ENCODE data around the gene CCNY. TPM values are rescaled to one million over a fixed set of nuclear protein-coding genes. Genes with fewer than 3 reads are reported as not detected.

CCNY gene
- total and polyA plus RNA-seq, 2 of the 13 experiments (the other 11 are each of a cell fraction or from before 2014, with no cell fraction given), result 48.2 to 54.7 TPM

- BruUV-seq (replicated peaks), result no TSS peak
- H3K27ac ChIP-seq (ENCODE audit: extremely low read length, insufficient read depth, low read length), result peak overlapping the region; percentile 68
- 60% methylated on average over 13 of the region's 13 CpGs for WGBS (ENCODE audit: low lambda C conversion rate)
- intact Hi-C loops (cut with micrococcal nuclease; ENCODE audit: unreplicated experiment) (loop anchor here (5.0 to 10.0 kb wide), 2 partner anchors 34 to 177 kb away; no protein-coding TSS in a partner anchor), in situ Hi-C loops (cut with HindIII; ENCODE audit: extremely low pct_ligation_motif_present, low pct_unique_long_range_greater_than_20kb) (no loop called here)
- ChIA-PET CTCF (ENCODE audit: low intra/inter-chr PET ratio, low total read pairs) (no interaction called here), POLR2A (interaction anchor here (0.9 kb wide), 1 partner anchor 17 kb away, joined by 3 read pairs; no protein-coding TSS in a partner anchor)
- FAIRE-seq (peak; percentile 23), ATAC-seq (peak; percentile 32; the same call in 1 of the 3 replicates), DNase-seq (ENCODE audit: low spot score) (no peak)
- H2AFZ ChIP-seq (ENCODE audit: low read length), result no peak overlapping the region
- peak overlapping the region in 2 of 3 experiments; percentile 39 to 48; a peak in 3 of 6 replicates for H3K4me3 ChIP-seq (replicated peaks in 1 of 3; ENCODE audit: insufficient read depth in 1 of 3, low read depth in 2 of 3, low read length in 3 of 3)
- 0 out of 2 replicates have a peak overlapping the region, but pooled peaks have one; percentile 34 for H3K9ac ChIP-seq (ENCODE audit: insufficient read depth, low read depth, low read length)
- H3K4me2 ChIP-seq (ENCODE audit: low read depth, low read length), result peak overlapping the region; percentile 70
- H3K4me1 ChIP-seq (ENCODE audit: insufficient read depth, low read length), result peaks cover 88% of the 10 kb centered on the region
- H3K9me3 ChIP-seq (ENCODE audit: low read length), result no peaks in the 10 kb centered on the region
- no peaks in the 10 kb centered on the region for H3K27me3 ChIP-seq (ENCODE audit: control insufficient read depth in 1 of 2, insufficient read depth in 2 of 2, low read length in 2 of 2)
- peaks cover 42% of the 10 kb centered on the region for H4K20me1 ChIP-seq (ENCODE audit: insufficient read depth, low read length)
- peaks cover 86% of the 10 kb centered on the region for H3K79me2 ChIP-seq (ENCODE audit: insufficient read depth, low read length)
- TF ChIP-seq ASH2L (IDR thresholded peaks at IDR 0.05; ENCODE audit: insufficient read length, low read depth, low read length) (peak; percentile 29), ARID2 (CRISPR knock-in tag; IDR thresholded peaks at IDR 0.05; ENCODE audit: borderline replicate concordance) (no peak)
- peaks cover 0 to 2% of the 10 kb centered on the region in 2 experiments; a peak in 2 of 5 replicates for H3K36me3 ChIP-seq (replicated peaks in 1 of 2; ENCODE audit: control insufficient read depth in 1 of 2, insufficient read depth in 2 of 2, low read length in 2 of 2)
Measured at GRCh38 chr10:35347899-35348608, 11.7 kb downstream of the CCNY start.

DNA sequence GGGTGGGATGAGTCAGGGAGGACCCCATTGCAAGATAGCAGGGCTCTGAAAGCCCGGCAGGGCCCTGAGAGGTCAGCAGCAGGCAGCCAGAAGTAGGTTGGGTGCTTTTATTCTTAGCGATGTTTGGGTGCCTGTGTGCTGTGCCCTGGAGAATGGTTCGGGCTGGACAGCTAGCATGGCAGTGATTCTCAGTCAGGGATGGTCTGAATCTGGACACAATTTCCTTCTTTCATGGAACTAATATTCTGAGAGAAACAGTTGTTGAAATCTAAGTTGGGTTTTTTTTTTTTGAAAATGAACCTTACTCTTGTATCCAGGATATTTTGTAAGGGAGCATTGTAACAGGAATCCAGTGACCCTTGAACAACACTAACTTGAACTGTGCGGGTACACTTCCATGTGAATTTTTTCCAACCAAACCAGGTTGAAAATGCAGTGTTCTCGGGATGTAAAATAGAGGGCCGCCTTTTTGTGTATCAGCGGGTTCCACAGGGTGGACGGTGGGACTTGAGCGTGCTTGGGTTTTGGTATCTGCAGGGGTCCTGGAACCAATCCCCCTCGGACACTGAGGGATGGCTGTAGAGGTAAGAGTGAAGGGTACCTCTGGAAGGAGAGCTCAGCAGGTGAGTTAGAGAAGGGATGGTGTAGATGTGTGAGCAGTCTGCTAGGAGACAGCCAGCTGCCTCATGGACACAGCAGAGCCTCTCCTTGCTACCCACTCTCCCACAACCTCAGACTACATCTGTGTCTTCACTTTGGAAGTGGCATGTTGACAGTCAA, 12.5 kb downstream of the CCNY start:
- H3K36me3 ChIP-seq (replicated peaks in 1 of 2; ENCODE audit: control insufficient read depth in 1 of 2, insufficient read depth in 2 of 2, low read length in 2 of 2), result peaks cover 0 to 2% of the 10 kb centered on the region in 2 experiments; a peak in 2 of 5 replicates
- peaks cover 90% of the 10 kb centered on the region for H3K79me2 ChIP-seq (ENCODE audit: insufficient read depth, low read length)
- no peaks in the 10 kb centered on the region for H3K27me3 ChIP-seq (ENCODE audit: control insufficient read depth in 1 of 2, insufficient read depth in 2 of 2, low read length in 2 of 2)
- ATAC-seq, result peak; percentile 78
- peak overlapping the region; percentile 68 for H3K27ac ChIP-seq (ENCODE audit: extremely low read length, insufficient read depth, low read length)
- peaks cover 92% of the 10 kb centered on the region for H3K4me1 ChIP-seq (ENCODE audit: insufficient read depth, low read length)
- peak overlapping the region in 2 of 3 experiments; percentile 39 to 48; a peak in 4 of 6 replicates for H3K4me3 ChIP-seq (replicated peaks in 1 of 3; ENCODE audit: insufficient read depth in 1 of 3, low read depth in 2 of 3, low read length in 3 of 3)
- peaks cover 39% of the 10 kb centered on the region for H4K20me1 ChIP-seq (ENCODE audit: insufficient read depth, low read length)
- CTCF ChIA-PET (ENCODE audit: low intra/inter-chr PET ratio, low total read pairs), result no interaction called here
- peak overlapping the region; percentile 70 for H3K4me2 ChIP-seq (ENCODE audit: low read depth, low read length)
- H2AFZ ChIP-seq (ENCODE audit: low read length), result no peak overlapping the region
- peak overlapping the region; percentile 34; the same call in 1 of the 2 replicates for H3K9ac ChIP-seq (ENCODE audit: insufficient read depth, low read depth, low read length)
- intact Hi-C loops (cut with micrococcal nuclease; ENCODE audit: unreplicated experiment) (loop anchor here (5.0 to 10.0 kb wide), 2 partner anchors 34 to 176 kb away; no protein-coding TSS in a partner anchor), in situ Hi-C loops (cut with HindIII; ENCODE audit: extremely low pct_ligation_motif_present, low pct_unique_long_range_greater_than_20kb) (no loop called here)
- H3K9me3 ChIP-seq (ENCODE audit: low read length), result no peaks in the 10 kb centered on the region
- WGBS (ENCODE audit: low lambda C conversion rate), result 40% methylated on average over 10 of the region's 10 CpGs
- FAIRE-seq, result peak; percentile 75
- no TSS peak for BruUV-seq (replicated peaks)
- peak; percentile 35 for DNase-seq (ENCODE audit: low spot score)
- POLR2A ChIA-PET, result interaction anchor here (0.9 to 1.4 kb wide), 2 partner anchors 16 to 17 kb away, joined by 3 to 5 read pairs; no protein-coding TSS in a partner anchor
- TF ChIP-seq ZNF713 (CRISPR knock-in tag; IDR thresholded peaks at IDR 0.05) (no peak), PAXIP1 (CRISPR knock-in tag; conservative IDR thresholded peaks at IDR 0.05) (peak; percentile 42; the same call in 1 of the 2 replicates), HNRNPL (IDR thresholded peaks at IDR 0.05; ENCODE audit: low read depth, low read length) (no peak), ZZZ3 (CRISPR knock-in tag; IDR thresholded peaks at IDR 0.05; ENCODE audit: borderline replicate concordance) (no peak)

All from HepG2 (cell line).